Measurements from ENCODE around the gene TCFL5.

The TCFL5 gene

GRCh38 chr20:62795023-62795761, 66.4 kb downstream of the TCFL5 start:
- Histone ChIP-seq H3K79me2 (ENCODE audit: low read length) (peaks cover 10% of the 10 kb centered on the region), H3K9me2 (replicated peaks; ENCODE audit: insufficient read depth, low read length) (no peaks in the 10 kb centered on the region), H3K9ac (ENCODE audit: low read length) (peak overlapping the region; percentile 90), H4K20me1 (ENCODE audit: insufficient read depth, low read length) (no peaks in the 10 kb centered on the region), H2AFZ (ENCODE audit: low read length) (peak overlapping the region; percentile 95), H3K27ac (ENCODE audit: low read length) (peak overlapping the region; percentile 82), H3F3A (ENCODE audit: insufficient read depth, low read length) (peaks cover 18% of the 10 kb centered on the region), H3K9me3 (replicated peaks; ENCODE audit: insufficient read depth, low read length) (no peaks in the 10 kb centered on the region), H3K36me3 (replicated peaks; ENCODE audit: insufficient read depth, low read length) (no peaks in the 10 kb centered on the region; the same call in 1 of the 2 replicates), H3K4me3 (ENCODE audit: low read length) (peak overlapping the region; percentile 91), H3K4me2 (ENCODE audit: low read depth, low read length) (peak overlapping the region; percentile 100), H3K4me1 (ENCODE audit: low read length) (peaks cover 11% of the 10 kb centered on the region), H3K27me3 (replicated peaks; ENCODE audit: insufficient read depth, low read length) (peaks cover 7% of the 10 kb centered on the region)
- peak; percentile 62 for DNase-seq
- no peak for TF ChIP-seq EZH2phosphoT487 (IDR thresholded peaks at IDR 0.05; ENCODE audit: low read length)
- TF ChIP-seq EZH2 (optimal IDR thresholded peaks at IDR 0.05; ENCODE audit: low read depth, low read length), result no peak
- TF ChIP-seq CTCF (IDR thresholded peaks at IDR 0.05; ENCODE audit: low read length), result no peak

- Histone ChIP-seq H3K27ac (ENCODE audit: low read length) (peak overlapping the region; percentile 82), H3K4me1 (ENCODE audit: low read length) (peaks cover 11% of the 10 kb centered on the region)
- DNase-seq, result peak; percentile 93
Measured at GRCh38 chr20:62794007-62794724, 67.5 kb downstream of the TCFL5 start.

GRCh38 chr20:62793757-62794006, 67.9 kb downstream of the TCFL5 start:
- H3F3A ChIP-seq (ENCODE audit: insufficient read depth, low read length), result peaks cover 18% of the 10 kb centered on the region
- DNase-seq, result no peak
- H3K27ac ChIP-seq (ENCODE audit: low read length), result peak overlapping the region; percentile 39; the same call in 1 of the 2 replicates
- no peaks in the 10 kb centered on the region for H3K9me2 ChIP-seq (replicated peaks; ENCODE audit: insufficient read depth, low read length)
- no peaks in the 10 kb centered on the region for H4K20me1 ChIP-seq (ENCODE audit: insufficient read depth, low read length)
- peaks cover 22% of the 10 kb centered on the region for H3K27me3 ChIP-seq (replicated peaks; ENCODE audit: insufficient read depth, low read length)
- H3K9me3 ChIP-seq (replicated peaks; ENCODE audit: insufficient read depth, low read length), result no peaks in the 10 kb centered on the region
- peak overlapping the region; percentile 34; the same call in 1 of the 2 replicates for H3K4me3 ChIP-seq (ENCODE audit: low read length)
- peak overlapping the region; percentile 50; the same call in 1 of the 2 replicates for H3K9ac ChIP-seq (ENCODE audit: low read length)
- H3K36me3 ChIP-seq (replicated peaks; ENCODE audit: insufficient read depth, low read length), result no peaks in the 10 kb centered on the region
- peak overlapping the region; percentile 81 for H3K4me2 ChIP-seq (ENCODE audit: low read depth, low read length)
- peaks cover 10% of the 10 kb centered on the region for H3K79me2 ChIP-seq (ENCODE audit: low read length)
- peaks cover 11% of the 10 kb centered on the region for H3K4me1 ChIP-seq (ENCODE audit: low read length)
- H2AFZ ChIP-seq (ENCODE audit: low read length), result peak overlapping the region; percentile 71
- TF ChIP-seq EZH2phosphoT487 (IDR thresholded peaks at IDR 0.05; ENCODE audit: low read length) (no peak), CTCF (IDR thresholded peaks at IDR 0.05; ENCODE audit: low read length) (no peak), EZH2 (optimal IDR thresholded peaks at IDR 0.05; ENCODE audit: low read depth, low read length) (no peak)

More at GRCh38 chr20:62794007-62794724, 67.5 kb downstream of the TCFL5 start:
- TF ChIP-seq EZH2 (optimal IDR thresholded peaks at IDR 0.05; ENCODE audit: low read depth, low read length), result no peak
- no peak for TF ChIP-seq EZH2phosphoT487 (IDR thresholded peaks at IDR 0.05; ENCODE audit: low read length)
- TF ChIP-seq CTCF (IDR thresholded peaks at IDR 0.05; ENCODE audit: low read length), result no peak
- H3K4me2 ChIP-seq (ENCODE audit: low read depth, low read length), result peak overlapping the region; percentile 100
- peaks cover 18% of the 10 kb centered on the region for H3F3A ChIP-seq (ENCODE audit: insufficient read depth, low read length)
- no peaks in the 10 kb centered on the region for H3K36me3 ChIP-seq (replicated peaks; ENCODE audit: insufficient read depth, low read length)
- H2AFZ ChIP-seq (ENCODE audit: low read length), result peak overlapping the region; percentile 95
- peaks cover 17% of the 10 kb centered on the region for H3K27me3 ChIP-seq (replicated peaks; ENCODE audit: insufficient read depth, low read length)
- peak overlapping the region; percentile 90 for H3K9ac ChIP-seq (ENCODE audit: low read length)
- H3K9me3 ChIP-seq (replicated peaks; ENCODE audit: insufficient read depth, low read length), result no peaks in the 10 kb centered on the region
- no peaks in the 10 kb centered on the region for H4K20me1 ChIP-seq (ENCODE audit: insufficient read depth, low read length)
- H3K79me2 ChIP-seq (ENCODE audit: low read length), result peaks cover 10% of the 10 kb centered on the region
- peak overlapping the region; percentile 91 for H3K4me3 ChIP-seq (ENCODE audit: low read length)
- no peaks in the 10 kb centered on the region for H3K9me2 ChIP-seq (replicated peaks; ENCODE audit: insufficient read depth, low read length)
